Mesenchymal stem cell (in vitro differentiated cells and primary cell): Measurements from ENCODE around the gene GNPTG.
A peak's percentile ranks its signal among the peaks of the same experiment; 100 is the strongest.

Experiments
- DNase-seq: peaks from one replicate; pipeline ENCODE4 v3.0.0-alpha.2; 2013
- H2AFZ ChIP-seq: one replicate; pipeline ENCODE4 v1.6.1; 2013; ENCODE audit warnings: low read depth, mild to moderate bottlenecking, control low read depth, inconsistent platforms, low read length, moderate library complexity
- H2AK5ac ChIP-seq: 2 replicates; pipeline ENCODE4 v1.6.1; 2013; ENCODE audit warnings: low read length, moderate library complexity, mild to moderate bottlenecking, inconsistent platforms; ENCODE audit not compliant: severe bottlenecking
- H2BK120ac ChIP-seq: one replicate; pipeline ENCODE4 v1.6.1; 2013; ENCODE audit warnings: low read depth, mild to moderate bottlenecking, inconsistent platforms, low read length, moderate library complexity
- H2BK12ac ChIP-seq, 2 experiments: one replicate each; pipeline ENCODE4 v1.6.1; 2013; ENCODE audit warnings: inconsistent platforms in 2 of 2, low read length in 2 of 2, mild to moderate bottlenecking in 2 of 2, moderate library complexity in 2 of 2, control low read depth in 1 of 2
- H2BK15ac ChIP-seq: one replicate; pipeline ENCODE4 v1.6.1; 2013; ENCODE audit warnings: mild to moderate bottlenecking, low read depth, inconsistent platforms; ENCODE audit not compliant: poor library complexity, severe bottlenecking
- H2BK5ac ChIP-seq: 2 replicates; pipeline ENCODE4 v1.6.1; 2013; ENCODE audit warnings: low read depth, mild to moderate bottlenecking, low read length, control low read depth, inconsistent platforms; ENCODE audit not compliant: poor library complexity, severe bottlenecking
- H3K14ac ChIP-seq, 2 experiments: one replicate each; pipeline ENCODE4 v1.6.1; 2013; ENCODE audit warnings: inconsistent platforms in 2 of 2, low read length in 2 of 2, control low read depth in 1 of 2, mild to moderate bottlenecking in 1 of 2, moderate library complexity in 1 of 2
- H3K18ac ChIP-seq, 2 experiments: one replicate each; pipeline ENCODE4 v1.6.1; 2013; ENCODE audit warnings: inconsistent platforms in 2 of 2, low read length in 2 of 2, control low read depth in 1 of 2, low read depth in 1 of 2, mild to moderate bottlenecking in 1 of 2
- H3K23ac ChIP-seq, 2 experiments: one replicate each; pipeline ENCODE4 v1.6.1; 2013; ENCODE audit warnings: inconsistent platforms in 2 of 2, low read length in 2 of 2, mild to moderate bottlenecking in 2 of 2, moderate library complexity in 2 of 2, control low read depth in 1 of 2
- H3K27ac ChIP-seq: 2 replicates; pipeline ENCODE4 v1.5.1; 2013; ENCODE audit warnings: mild to moderate bottlenecking, moderate library complexity, low read length, control low read depth, inconsistent platforms; ENCODE audit not compliant: poor library complexity, severe bottlenecking
- H3K27me3 ChIP-seq, 2 experiments: 2 replicates each; pipeline versions ENCODE4 v1.6.1 to v1.7.0; 2013; ENCODE audit warnings: low read length in 2 of 2, mild to moderate bottlenecking in 2 of 2, moderate library complexity in 2 of 2, control low read depth in 1 of 2, inconsistent platforms in 1 of 2; ENCODE audit not compliant: control insufficient read depth in 1 of 2, insufficient read depth in 1 of 2
- H3K36me3 ChIP-seq, 2 experiments: 2 replicates each; pipeline versions ENCODE4 v1.6.1 to v1.7.0; 2013; ENCODE audit warnings: low read length in 2 of 2, control low read depth in 1 of 2, inconsistent platforms in 1 of 2, low read depth in 1 of 2, mild to moderate bottlenecking in 1 of 2; ENCODE audit not compliant: insufficient read depth in 2 of 2, control insufficient read depth in 1 of 2
- H3K4ac ChIP-seq, 2 experiments: one replicate each; pipeline ENCODE4 v1.6.1; 2013; ENCODE audit warnings: inconsistent platforms in 2 of 2, low read length in 2 of 2, mild to moderate bottlenecking in 2 of 2, moderate library complexity in 2 of 2, control low read depth in 1 of 2, low read depth in 1 of 2
- H3K4me1 ChIP-seq: 2 replicates; pipeline ENCODE4 v1.6.1; 2013; ENCODE audit warnings: low read depth, low read length, control low read depth; ENCODE audit not compliant: control insufficient read depth, insufficient read depth
- H3K4me2 ChIP-seq: 2 replicates; pipeline ENCODE4 v1.6.1; 2013; ENCODE audit warnings: low read length, mild to moderate bottlenecking, inconsistent platforms; ENCODE audit not compliant: poor library complexity, severe bottlenecking
- H3K4me3 ChIP-seq, 2 experiments: 2 replicates each; pipeline versions ENCODE4 v1.5.1 to v1.7.0; 2013; ENCODE audit warnings: low read length in 2 of 2, mild to moderate bottlenecking in 2 of 2, control low read depth in 1 of 2, low read depth in 1 of 2; ENCODE audit not compliant: insufficient read depth in 1 of 2
- H3K79me1 ChIP-seq: replicated peaks from 2 replicates; pipeline ENCODE4 v1.6.1; 2013; ENCODE audit warnings: mild to moderate bottlenecking, control low read depth, low read length, inconsistent platforms; ENCODE audit not compliant: poor library complexity, severe bottlenecking
- H3K9ac ChIP-seq: 2 replicates; pipeline ENCODE4 v1.7.0; 2013; ENCODE audit warnings: mild to moderate bottlenecking, low read length, moderate library complexity
- H3K9me3 ChIP-seq: 2 replicates; pipeline ENCODE4 v1.7.0; 2013; ENCODE audit warnings: mild to moderate bottlenecking, low read length; ENCODE audit not compliant: control insufficient read depth
- H4K8ac ChIP-seq: one replicate; pipeline ENCODE4 v1.6.1; 2013; ENCODE audit warnings: inconsistent platforms, mild to moderate bottlenecking, low read length, moderate library complexity
- H4K91ac ChIP-seq: one replicate; pipeline ENCODE4 v1.6.1; 2013; ENCODE audit warnings: mild to moderate bottlenecking, low read length, inconsistent platforms
- WGBS: methylation state at CpG from one replicate; pipeline ENCODE4 v1.1.7; 2013; ENCODE audit warnings: mixed read lengths; 5-methylcytosine and 5-hydroxymethylcytosine counted together

Gene GNPTG

DNA sequence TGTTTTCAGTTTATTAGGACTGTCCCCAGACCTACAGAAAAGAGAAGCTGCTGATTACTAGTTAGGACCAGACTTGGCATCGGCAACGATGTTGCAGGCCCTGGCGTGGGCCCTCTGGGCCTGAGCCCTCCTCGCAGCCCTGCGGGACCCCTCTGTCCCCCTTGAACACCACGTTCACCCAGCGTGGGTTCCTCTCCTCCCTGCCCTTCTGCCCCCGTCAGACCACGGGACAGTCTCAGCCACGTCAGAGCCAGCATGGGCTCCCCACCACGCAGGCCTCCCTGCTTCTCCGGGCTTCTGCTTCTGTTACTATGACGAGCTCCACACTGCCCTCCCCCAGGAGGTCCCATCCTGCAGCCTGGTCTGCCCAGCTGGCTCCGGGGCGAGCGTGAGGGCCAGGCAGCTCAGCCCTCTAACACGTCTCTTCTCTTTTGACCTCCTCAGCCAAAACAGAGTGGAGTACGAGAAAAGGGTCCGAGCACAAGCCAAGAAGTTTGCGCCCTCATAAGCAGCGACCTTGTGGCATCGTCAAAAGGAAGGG is 27.4 kb upstream of the GNPTG start:
- Histone ChIP-seq H3K4me1 (no peaks in the 10 kb centered on the region), H2AFZ (no peak overlapping the region), H3K9me3 (no peaks in the 10 kb centered on the region), H3K27ac (no peak overlapping the region), H2AK5ac (no peak overlapping the region), H4K91ac (no peak overlapping the region), H3K27me3 (no peaks in the 10 kb centered on the region), H4K8ac (no peak overlapping the region), H3K36me3 (peaks cover 56 to 79% of the 10 kb centered on the region in 2 experiments), H3K4me3 (no peak overlapping the region), H2BK12ac (no peak overlapping the region), H2BK120ac (no peak overlapping the region), H3K14ac (no peak overlapping the region), H3K23ac (no peak overlapping the region), H3K79me1 (peaks cover 35% of the 10 kb centered on the region), H2BK15ac (no peak overlapping the region), H3K18ac (no peak overlapping the region), H2BK5ac (no peak overlapping the region), H3K9ac (no peak overlapping the region), H3K4me2 (no peak overlapping the region), H3K4ac (no peak overlapping the region)
- DNase-seq, result no peak
- 94% methylated on average over 21 of the region's 22 CpGs for whole genome bisulfite sequencing

DNA sequence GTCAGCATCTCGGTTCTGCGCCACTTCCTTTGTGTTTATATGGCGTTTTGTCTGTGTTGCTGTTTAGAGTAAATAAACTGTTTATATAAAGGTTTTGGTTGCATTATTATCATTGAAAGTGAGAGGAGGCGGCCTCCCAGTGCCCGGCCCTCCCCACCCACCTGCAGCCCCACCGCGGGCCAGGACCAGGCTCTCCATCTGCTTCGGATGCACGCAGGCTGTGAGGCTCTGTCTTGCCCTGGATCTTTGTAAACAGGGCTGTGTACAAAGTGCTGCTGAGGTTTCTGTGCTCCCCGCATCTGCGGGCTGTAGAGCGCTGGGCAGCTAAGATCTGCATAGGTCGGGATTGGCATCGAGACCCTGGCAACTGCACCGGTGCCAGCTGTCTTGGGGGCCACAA is 26.5 kb upstream of the GNPTG start:
- Histone ChIP-seq H2BK120ac (no peak overlapping the region), H3K27me3 (peaks cover 0 to 2% of the 10 kb centered on the region in 2 experiments), H2BK15ac (no peak overlapping the region), H3K79me1 (peaks cover 28% of the 10 kb centered on the region), H3K9me3 (no peaks in the 10 kb centered on the region), H3K23ac (no peak overlapping the region), H3K9ac (no peak overlapping the region), H3K4ac (no peak overlapping the region), H2AFZ (no peak overlapping the region), H2BK12ac (no peak overlapping the region), H4K91ac (no peak overlapping the region), H3K4me2 (no peak overlapping the region), H2AK5ac (no peak overlapping the region), H4K8ac (no peak overlapping the region), H2BK5ac (no peak overlapping the region), H3K36me3 (peaks cover 47 to 70% of the 10 kb centered on the region in 2 experiments), H3K14ac (no peak overlapping the region), H3K27ac (no peak overlapping the region), H3K4me1 (peaks cover 3% of the 10 kb centered on the region), H3K18ac (no peak overlapping the region), H3K4me3 (no peak overlapping the region)
- 94% methylated on average over 15 of the region's 15 CpGs for WGBS
- no peak for DNase-seq

- Histone ChIP-seq H3K36me3 (peaks cover 42 to 64% of the 10 kb centered on the region in 2 experiments), H3K4me2 (no peak overlapping the region), H2BK15ac (peak overlapping the region; percentile 23), H3K9ac (no peak overlapping the region), H4K8ac (peak overlapping the region; percentile 77), H3K27ac (no peak overlapping the region), H2BK120ac (no peak overlapping the region), H3K14ac (no peak overlapping the region), H3K79me1 (peaks cover 23% of the 10 kb centered on the region), H3K27me3 (peaks cover 5 to 7% of the 10 kb centered on the region in 2 experiments), H3K23ac (no peak overlapping the region), H2BK5ac (no peak overlapping the region), H2AK5ac (no peak overlapping the region), H2BK12ac (no peak overlapping the region), H3K4me3 (no peak overlapping the region), H3K9me3 (no peaks in the 10 kb centered on the region), H4K91ac (no peak overlapping the region), H3K4ac (no peak overlapping the region), H3K4me1 (peaks cover 3% of the 10 kb centered on the region), H3K18ac (no peak overlapping the region), H2AFZ (no peak overlapping the region)
- WGBS, result 80% methylated on average over 20 of the region's 20 CpGs
- DNase-seq, result no peak
These were observed 25.9 kb upstream of the GNPTG start for GRCh38 chr16:1325673-1326371.

GRCh38 chr16:1326391-1326790 is 25.3 kb upstream of the GNPTG start:
- Histone ChIP-seq H4K8ac (no peak overlapping the region), H3K4me3 (no peak overlapping the region), H3K4me1 (peaks cover 4% of the 10 kb centered on the region), H2AK5ac (no peak overlapping the region), H2BK15ac (no peak overlapping the region), H3K27me3 (peaks cover 10 to 13% of the 10 kb centered on the region in 2 experiments), H3K4ac (no peak overlapping the region), H3K14ac (no peak overlapping the region), H3K18ac (no peak overlapping the region), H3K9ac (no peak overlapping the region), H2BK120ac (no peak overlapping the region), H3K79me1 (peaks cover 19% of the 10 kb centered on the region), H3K23ac (no peak overlapping the region), H3K9me3 (no peaks in the 10 kb centered on the region), H3K4me2 (no peak overlapping the region), H2AFZ (no peak overlapping the region), H4K91ac (no peak overlapping the region), H3K27ac (no peak overlapping the region), H3K36me3 (peaks cover 37 to 59% of the 10 kb centered on the region in 2 experiments), H2BK12ac (no peak overlapping the region), H2BK5ac (no peak overlapping the region)
- WGBS, result 80% methylated on average over 16 of the region's 17 CpGs
- DNase-seq, result no peak
